GM12878 (cell line): Measurements from ENCODE around the gene DGKA. TPM values are rescaled to one million over a fixed set of nuclear protein-coding genes. Genes with fewer than 3 reads are reported as not detected.

Source experiments
- ATAC-seq: fragments of 200-7000 bp; cut with Tn5 transposase; 3 replicates; pipeline ENCODE4 v1.9.1; 2020; ENCODE audit warnings: mild to moderate bottlenecking, moderate library complexity
- BruUV-seq: library from RNA; stranded (reverse); fragments of 400-500 nt; replicated peaks from 2 replicates; lab custom pipeline; 2021; lab: Mats Ljungman, UMichigan
- CTCF ChIA-PET: fragments of 300-600 bp; sonication (Branson Sonifier 250); formaldehyde crosslinking; extraction: SDS; loops from one replicate; lab custom pipeline; 2021; ENCODE audit warnings: inconsistent platforms; lab: Yijun Ruan, JAX
- POLR2A ChIA-PET: fragments of 350-600 bp; formaldehyde crosslinking; extraction: SDS; loops from one replicate; lab custom pipeline; 2021; ENCODE audit warnings: inconsistent platforms; lab: Charles Lee
- RAD21 ChIA-PET: fragments of 300-600 bp; sonication (Branson Sonifier 250); formaldehyde crosslinking; loops from one replicate; lab custom pipeline; 2023; ENCODE audit warnings: antibody characterized with exemption; ENCODE audit not compliant: unreplicated experiment; lab: Charles Lee
- SMC1A ChIA-PET: fragments of 300-600 bp; sonication (Branson Sonifier 250); formaldehyde crosslinking; loops from one replicate; lab custom pipeline; 2023; ENCODE audit not compliant: unreplicated experiment, uncharacterized antibody; lab: Charles Lee
- DNase-seq: peaks from one replicate; pipeline ENCODE4 v3.0.0-alpha.2; 2011; ENCODE audit warnings: low read depth, low spot score
- FAIRE-seq: peaks from 3 replicates; lab custom pipeline; 2011; peaks lifted over from hg19 to GRCh38; lab: Jason Lieb, UNC
- H2AFZ ChIP-seq: 2 replicates; pipeline ENCODE4 v1.6.0; 2011; ENCODE audit warnings: low read depth, low read length, control low read depth; ENCODE audit not compliant: control insufficient read depth
- H3K27ac ChIP-seq: 2 replicates; pipeline ENCODE4 v1.5.1; 2011; ENCODE audit warnings: control low read depth; ENCODE audit not compliant: control insufficient read depth, insufficient read depth
- H3K27me3 ChIP-seq, 2 experiments: replicated peaks in 1 of 2; 2 replicates each; pipeline versions ENCODE4 v1.6.0 to v1.6.1; 2011; ENCODE audit warnings: low read length in 1 of 2; ENCODE audit not compliant: control insufficient read depth in 2 of 2, insufficient read depth in 2 of 2
- H3K36me3 ChIP-seq, 2 experiments: 2 replicates each; pipeline ENCODE4 v1.5.1; 2011; ENCODE audit warnings: low read length in 1 of 2; ENCODE audit not compliant: control insufficient read depth in 2 of 2, insufficient read depth in 2 of 2
- H3K4me1 ChIP-seq: 2 replicates; pipeline ENCODE4 v1.6.1; 2011; ENCODE audit warnings: mild to moderate bottlenecking, low read length, moderate library complexity, mixed read lengths; ENCODE audit not compliant: control insufficient read depth, insufficient read depth
- H3K4me2 ChIP-seq: 2 replicates; pipeline ENCODE4 v1.6.0; 2011; ENCODE audit warnings: control low read depth; ENCODE audit not compliant: control insufficient read depth, insufficient read depth
- H3K4me3 ChIP-seq: fragments of 200-600 bp; sonication (generic); 2 replicates; pipeline ENCODE4 v1.5.1; 2016
- H3K79me2 ChIP-seq: 2 replicates; pipeline ENCODE4 v1.6.0; 2011; ENCODE audit warnings: low read length; ENCODE audit not compliant: control insufficient read depth, insufficient read depth
- H3K9ac ChIP-seq: 2 replicates; pipeline ENCODE4 v1.8.0; 2011; ENCODE audit warnings: low read length, control low read depth, mixed read lengths; ENCODE audit not compliant: control insufficient read depth, insufficient read depth
- H3K9me3 ChIP-seq: replicated peaks from 3 replicates; pipeline ENCODE4 v1.5.1; 2011; ENCODE audit warnings: mild to moderate bottlenecking, low read length; ENCODE audit not compliant: control insufficient read depth, insufficient read depth
- H4K20me1 ChIP-seq: 2 replicates; pipeline ENCODE4 v1.6.0; 2011; ENCODE audit not compliant: control insufficient read depth, insufficient read depth
- RAD21 ChIP-seq: IDR thresholded peaks from 2 replicates; pipeline ENCODE4 v1.6.1; 2011; ENCODE audit warnings: mild to moderate bottlenecking, low read depth, low read length, moderate library complexity; ENCODE audit not compliant: insufficient read depth
- TARDBP ChIP-seq: IDR thresholded peaks from 2 replicates; pipeline ENCODE4 v1.6.1; 2016; ENCODE audit warnings: borderline replicate concordance
- WGBS: methylation state at CpG from one replicate; pipeline ENCODE4 v1.1.6; 2016; ENCODE audit warnings: low lambda C conversion rate; ENCODE audit not compliant: insufficient replicate concordance, insufficient coverage; ENCODE audit errors: missing lambda C conversion rate; 5-methylcytosine and 5-hydroxymethylcytosine counted together
- in situ Hi-C: fragments of 300-500 bp; cut with MboI; formaldehyde crosslinking; loops from 9 replicates; pipeline ENCODE4 v1.14.3; 2018; ENCODE audit warnings: mixed read lengths
- intact Hi-C: fragments of 100-400 bp; cut with micrococcal nuclease; formaldehyde crosslinking; loops from one replicate; pipeline ENCODE4 v1.14.2; 2022; ENCODE audit not compliant: unreplicated experiment
- polyA plus RNA-seq, 11 experiments: library from polyadenylated mRNA; depleted of rRNA in 4 of 11; unstranded in 6 of 11; stranded (reverse) in 5 of 11; fragments of >200 nt; fragmentation: Nextera tagmentation in 4 of 11; fragmentation: Illumina TruSeq in 1 of 11; extraction: Ambion mirVana in 4 of 11; extraction: Trizol in 1 of 11; gene quantifications; 1 replicate in 1 of 11; 2 replicates in 10 of 11; pipeline versions ENCODE4 v1.2.1 to v1.2.3, GENCODE V29; 2011 to 2016; ENCODE audit warnings: inconsistent platforms in 2 of 11, missing spikeins in 2 of 11, low read depth in 1 of 11
- total RNA-seq, 4 experiments: library from RNA; depleted of rRNA in 3 of 4; stranded (reverse); fragments of >200 nt in 3 of 4; fragmentation: Illumina TruSeq in 1 of 4; extraction: Trizol in 1 of 4; gene quantifications; 2 replicates each; pipeline versions ENCODE4 v1.2.1 to v1.2.3, GENCODE V29; 2013 to 2021
- TF ChIP-seq, protein P1 (sequence below): fragments of 450-650 bp; formaldehyde crosslinking; IDR thresholded peaks from 2 replicates; pipeline ENCODE4 v1.4.0; 2022; ENCODE audit warnings: mild to moderate bottlenecking, moderate library complexity
- TF ChIP-seq, protein P2 (sequence below), 3 experiments: IDR thresholded peaks in 2 of 3; conservative IDR thresholded peaks in 1 of 3; 2 replicates each; pipeline ENCODE4 v1.5.1; 2011; ENCODE audit warnings: low read depth in 3 of 3, low read length in 3 of 3, mild to moderate bottlenecking in 3 of 3, control low read depth in 2 of 3, moderate library complexity in 2 of 3, inconsistent platforms in 1 of 3, mixed read lengths in 1 of 3; ENCODE audit not compliant: control insufficient read depth in 2 of 3, insufficient read depth in 1 of 3; ENCODE audit errors: extremely low read depth in 1 of 3

DGKA gene
- total and polyA plus RNA-seq, 10 of the 15 experiments (the other 5 are each of a cell fraction or from before 2014, with no cell fraction given) = 14.0 to 65.5 (median 37.1) TPM

DNA sequence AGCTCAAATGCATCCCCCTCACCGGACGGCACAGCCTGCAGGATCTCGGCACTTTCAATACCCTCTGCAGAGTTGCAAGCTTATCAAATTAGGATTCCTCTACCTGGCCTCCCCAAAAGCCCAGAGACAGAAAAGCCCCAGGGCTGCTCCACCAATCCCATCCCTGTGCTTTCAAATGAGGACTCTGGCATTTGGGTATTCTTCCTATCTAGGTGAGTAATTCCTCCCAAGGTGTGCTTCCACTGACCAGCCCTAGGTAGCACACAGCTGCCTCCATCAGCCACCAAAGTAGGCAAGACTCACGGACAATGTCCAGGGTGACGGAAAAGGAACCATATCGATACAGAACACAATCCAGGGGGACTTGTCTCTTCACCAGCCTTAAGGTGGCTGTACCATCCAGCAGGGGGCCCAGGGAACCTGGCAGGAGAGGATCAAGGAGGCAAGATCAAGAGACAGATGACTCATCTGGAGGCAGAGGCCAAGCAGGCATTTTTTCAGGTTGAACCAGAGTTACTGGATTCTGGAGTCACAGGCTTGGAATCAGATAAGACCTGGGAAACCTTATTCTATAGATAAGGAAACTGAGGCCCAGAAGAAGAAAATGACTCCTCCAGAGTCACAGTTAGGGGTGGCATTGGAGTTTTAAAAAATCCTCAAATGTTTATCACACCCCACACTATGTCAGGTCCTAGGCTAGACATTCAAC, 25.0 kb downstream of the DGKA start:
- 97% methylated on average over 6 of the region's 6 CpGs for WGBS
- intact Hi-C loops (no loop called here), in situ Hi-C loops (no loop called here)
- BruUV-seq = no TSS peak
- Histone ChIP-seq H2AFZ (no peak overlapping the region), H3K4me1 (no peaks in the 10 kb centered on the region), H3K79me2 (no peaks in the 10 kb centered on the region), H3K4me3 (no peak overlapping the region), H3K9me3 (no peaks in the 10 kb centered on the region), H3K27ac (no peak overlapping the region), H3K27me3 (no peaks in the 10 kb centered on the region), H4K20me1 (no peaks in the 10 kb centered on the region), H3K36me3 (peaks cover 3 to 9% of the 10 kb centered on the region in 2 experiments; a peak in 3 of 4 replicates), H3K9ac (no peak overlapping the region), H3K4me2 (no peak overlapping the region)
- peak; percentile 82 for ATAC-seq
- POLR2A ChIA-PET = interaction anchor here (1.7 kb wide), 1 partner anchor 18 kb away, joined by 8 read pairs; the partner anchor contains the start of gene RAB5B
- no peak for FAIRE-seq
- SMC1A ChIA-PET = interaction anchor here (0.9 to 1.4 kb wide), 4 partner anchors 12 to 40 kb away, joined by 3 to 5 read pairs (median 3); no protein-coding TSS in a partner anchor
- CTCF ChIA-PET = interaction anchor here (0.6 to 1.6 kb wide), 7 partner anchors 11 to 143 kb away, joined by 3 to 5 read pairs (median 4); no protein-coding TSS in a partner anchor
- no peak for DNase-seq
- TF ChIP-seq, protein P1, sequence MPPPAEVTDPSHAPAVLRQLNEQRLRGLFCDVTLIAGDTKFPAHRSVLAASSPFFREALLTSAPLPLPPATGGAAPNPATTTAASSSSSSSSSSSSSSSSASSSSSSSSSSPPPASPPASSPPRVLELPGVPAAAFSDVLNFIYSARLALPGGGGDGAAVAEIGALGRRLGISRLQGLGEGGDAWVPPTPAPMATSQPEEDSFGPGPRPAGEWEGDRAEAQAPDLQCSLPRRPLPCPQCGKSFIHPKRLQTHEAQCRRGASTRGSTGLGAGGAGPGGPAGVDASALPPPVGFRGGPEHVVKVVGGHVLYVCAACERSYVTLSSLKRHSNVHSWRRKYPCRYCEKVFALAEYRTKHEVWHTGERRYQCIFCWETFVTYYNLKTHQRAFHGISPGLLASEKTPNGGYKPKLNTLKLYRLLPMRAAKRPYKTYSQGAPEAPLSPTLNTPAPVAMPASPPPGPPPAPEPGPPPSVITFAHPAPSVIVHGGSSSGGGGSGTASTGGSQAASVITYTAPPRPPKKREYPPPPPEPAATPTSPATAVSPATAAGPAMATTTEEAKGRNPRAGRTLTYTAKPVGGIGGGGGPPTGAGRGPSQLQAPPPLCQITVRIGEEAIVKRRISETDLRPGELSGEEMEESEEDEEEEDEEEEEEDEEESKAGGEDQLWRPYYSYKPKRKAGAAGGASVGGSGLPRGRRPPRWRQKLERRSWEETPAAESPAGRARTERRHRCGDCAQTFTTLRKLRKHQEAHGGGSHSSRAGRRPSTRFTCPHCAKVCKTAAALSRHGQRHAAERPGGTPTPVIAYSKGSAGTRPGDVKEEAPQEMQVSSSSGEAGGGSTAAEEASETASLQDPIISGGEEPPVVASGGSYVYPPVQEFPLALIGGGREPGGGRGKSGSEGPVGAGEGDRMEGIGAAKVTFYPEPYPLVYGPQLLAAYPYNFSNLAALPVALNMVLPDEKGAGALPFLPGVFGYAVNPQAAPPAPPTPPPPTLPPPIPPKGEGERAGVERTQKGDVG = no peak
- TF ChIP-seq, protein P2, sequence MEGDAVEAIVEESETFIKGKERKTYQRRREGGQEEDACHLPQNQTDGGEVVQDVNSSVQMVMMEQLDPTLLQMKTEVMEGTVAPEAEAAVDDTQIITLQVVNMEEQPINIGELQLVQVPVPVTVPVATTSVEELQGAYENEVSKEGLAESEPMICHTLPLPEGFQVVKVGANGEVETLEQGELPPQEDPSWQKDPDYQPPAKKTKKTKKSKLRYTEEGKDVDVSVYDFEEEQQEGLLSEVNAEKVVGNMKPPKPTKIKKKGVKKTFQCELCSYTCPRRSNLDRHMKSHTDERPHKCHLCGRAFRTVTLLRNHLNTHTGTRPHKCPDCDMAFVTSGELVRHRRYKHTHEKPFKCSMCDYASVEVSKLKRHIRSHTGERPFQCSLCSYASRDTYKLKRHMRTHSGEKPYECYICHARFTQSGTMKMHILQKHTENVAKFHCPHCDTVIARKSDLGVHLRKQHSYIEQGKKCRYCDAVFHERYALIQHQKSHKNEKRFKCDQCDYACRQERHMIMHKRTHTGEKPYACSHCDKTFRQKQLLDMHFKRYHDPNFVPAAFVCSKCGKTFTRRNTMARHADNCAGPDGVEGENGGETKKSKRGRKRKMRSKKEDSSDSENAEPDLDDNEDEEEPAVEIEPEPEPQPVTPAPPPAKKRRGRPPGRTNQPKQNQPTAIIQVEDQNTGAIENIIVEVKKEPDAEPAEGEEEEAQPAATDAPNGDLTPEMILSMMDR (IDR thresholded peaks at IDR 0.05 in 2 of 3, conservative IDR thresholded peaks at IDR 0.05 in 1 of 3; ENCODE audit: control insufficient read depth in 2 of 3, extremely low read depth in 1 of 3, insufficient read depth in 1 of 3, low read depth in 3 of 3, low read length in 3 of 3) = peak; percentile 26 to 42 (median 29); a peak in 4 of 6 replicates
- 0 out of 2 replicates have a peak, but pooled peaks have one; percentile 1 for TF ChIP-seq RAD21
- TF ChIP-seq TARDBP = no peak
- RAD21 ChIA-PET = no interaction called here
